Liver (tissue), 9 donors: ENCODE data around the gene GABARAP. TPM values are rescaled to one million over a fixed set of nuclear protein-coding genes. Genes with fewer than 3 reads are reported as not detected.

Experiments used
- DNase-seq: peaks from one replicate; pipeline ENCODE4 v3.0.0-alpha.2; 2017; ENCODE audit warnings: low spot score
- H3K27ac ChIP-seq, 2 donors: one replicate each; pipeline ENCODE4 v1.7.0; 2013; ENCODE audit warnings: inconsistent platforms in 2 of 2, low read length in 2 of 2, control low read depth in 1 of 2, low read depth in 1 of 2, mild to moderate bottlenecking in 1 of 2
- H3K27me3 ChIP-seq, 4 donors: one replicate each; pipeline versions ENCODE4 v1.6.1 to v1.7.0; 2013; ENCODE audit warnings: low read length in 3 of 4, inconsistent platforms in 1 of 4, mild to moderate bottlenecking in 1 of 4, moderate library complexity in 1 of 4; ENCODE audit not compliant: control insufficient read depth in 4 of 4, insufficient read depth in 4 of 4
- H3K36me3 ChIP-seq, 4 donors: one replicate each; pipeline versions ENCODE4 v1.6.1 to v1.7.0; 2013; ENCODE audit warnings: low read length in 3 of 4, mild to moderate bottlenecking in 3 of 4, low read depth in 1 of 4, moderate library complexity in 1 of 4; ENCODE audit not compliant: control insufficient read depth in 4 of 4, insufficient read depth in 3 of 4
- H3K4me1 ChIP-seq, 4 donors: one replicate each; pipeline versions ENCODE4 v1.6.1 to v1.7.0; 2013; ENCODE audit warnings: low read length in 3 of 4, mild to moderate bottlenecking in 3 of 4, moderate library complexity in 1 of 4; ENCODE audit not compliant: control insufficient read depth in 4 of 4, insufficient read depth in 4 of 4
- H3K4me3 ChIP-seq, 3 donors: one replicate each; pipeline versions ENCODE4 v1.6.1 to v1.7.0; 2013; ENCODE audit warnings: low read length in 3 of 3, control low read depth in 1 of 3, low read depth in 1 of 3, mild to moderate bottlenecking in 1 of 3
- H3K9ac ChIP-seq, 2 donors: one replicate each; pipeline ENCODE4 v1.7.0; 2013; ENCODE audit warnings: low read length in 2 of 2, mild to moderate bottlenecking in 2 of 2, moderate library complexity in 2 of 2, control low read depth in 1 of 2, low read depth in 1 of 2
- H3K9me3 ChIP-seq, 4 donors: one replicate each; pipeline versions ENCODE4 v1.6.1 to v1.7.0; 2013; ENCODE audit warnings: low read length in 3 of 4; ENCODE audit not compliant: control insufficient read depth in 4 of 4
- CTCF ChIP-seq: fragments of 150-350 bp; IDR thresholded peaks from 2 replicates; pipeline ENCODE4 v1.5.1; 2017; ENCODE audit warnings: improper control_type of control experiment, low read depth, low read length; ENCODE audit not compliant: missing input control
- EGR1 ChIP-seq, 2 donors: IDR thresholded peaks; 2 replicates each; pipeline ENCODE4 v1.6.1; 2016 to 2018; ENCODE audit warnings: antibody characterized with exemption in 2 of 2, low read depth in 2 of 2
- FOXA1 ChIP-seq: IDR thresholded peaks from 2 replicates; pipeline ENCODE4 v1.6.1; 2016; ENCODE audit warnings: antibody characterized with exemption
- GABPA ChIP-seq, 2 donors: IDR thresholded peaks in 1 of 2; conservative IDR thresholded peaks in 1 of 2; 2 replicates each; pipeline ENCODE4 v1.6.1; 2016; ENCODE audit warnings: antibody characterized with exemption in 2 of 2, mild to moderate bottlenecking in 1 of 2, moderate library complexity in 1 of 2
- HNF4A ChIP-seq, 2 donors: conservative IDR thresholded peaks; 2 replicates each; pipeline ENCODE4 v1.6.1; 2016; ENCODE audit warnings: antibody characterized with exemption in 2 of 2, mild to moderate bottlenecking in 2 of 2
- HNF4G ChIP-seq: IDR thresholded peaks from 2 replicates; pipeline ENCODE4 v1.6.1; 2016; ENCODE audit warnings: antibody characterized with exemption
- JUND ChIP-seq, 2 donors: IDR thresholded peaks; 2 replicates each; pipeline ENCODE4 v1.6.1; 2016; ENCODE audit warnings: antibody characterized with exemption in 2 of 2
- NR2F2 ChIP-seq: IDR thresholded peaks from 2 replicates; pipeline ENCODE4 v1.6.1; 2016; ENCODE audit warnings: antibody characterized with exemption
- RAD21 ChIP-seq, 2 donors: IDR thresholded peaks; 2 replicates each; pipeline ENCODE4 v1.6.1; 2016; ENCODE audit warnings: antibody characterized with exemption in 2 of 2, mild to moderate bottlenecking in 2 of 2
- RXRA ChIP-seq, 2 donors: IDR thresholded peaks; 2 replicates each; pipeline ENCODE4 v1.6.1; 2017 to 2018; ENCODE audit warnings: antibody characterized with exemption in 2 of 2, mild to moderate bottlenecking in 1 of 2
- SP1 ChIP-seq: IDR thresholded peaks from 2 replicates; pipeline ENCODE4 v1.6.1; 2018; ENCODE audit warnings: antibody characterized with exemption, mild to moderate bottlenecking
- YY1 ChIP-seq: IDR thresholded peaks from 2 replicates; pipeline ENCODE4 v1.6.1; 2016; ENCODE audit warnings: antibody characterized with exemption, mild to moderate bottlenecking
- ZBTB33 ChIP-seq: IDR thresholded peaks from 2 replicates; pipeline ENCODE4 v1.6.1; 2016; ENCODE audit warnings: antibody characterized with exemption
- WGBS: extraction: QIAGEN DNeasy Blood & Tissue Kit; methylation state at CpG from one replicate; pipeline ENCODE4 v1.1.7; 2013; 5-methylcytosine and 5-hydroxymethylcytosine counted together
- polyA plus RNA-seq, 2 donors: library from polyadenylated mRNA; stranded (reverse) in 1 of 2; unstranded in 1 of 2; fragments of 200-250 nt in 1 of 2; fragments of >200 nt in 1 of 2; fragmentation: Nextera tagmentation in 1 of 2; extraction: Ambion mirVana in 1 of 2; gene quantifications; one replicate each; pipeline versions ENCODE4 v1.2.1 to v1.2.3, GENCODE V29; 2013 to 2015
- total RNA-seq, 2 donors: library from RNA; depleted of rRNA; stranded (reverse); fragments of >200 nt; gene quantifications; one replicate each; pipeline ENCODE4 v1.2.3, GENCODE V29; 2014
- TF ChIP-seq, protein P1 (sequence below): IDR thresholded peaks from 2 replicates; pipeline ENCODE4 v1.6.1; 2016; ENCODE audit warnings: antibody characterized with exemption
- donor health status: healthy.
- donor health status: healthy.
- donor health status: healthy.
- donor health status: healthy.
- donor health status: healthy.

GABARAP gene
- total and polyA plus RNA-seq, 4 donors: 74.4 to 489 (median 205) TPM

DNA sequence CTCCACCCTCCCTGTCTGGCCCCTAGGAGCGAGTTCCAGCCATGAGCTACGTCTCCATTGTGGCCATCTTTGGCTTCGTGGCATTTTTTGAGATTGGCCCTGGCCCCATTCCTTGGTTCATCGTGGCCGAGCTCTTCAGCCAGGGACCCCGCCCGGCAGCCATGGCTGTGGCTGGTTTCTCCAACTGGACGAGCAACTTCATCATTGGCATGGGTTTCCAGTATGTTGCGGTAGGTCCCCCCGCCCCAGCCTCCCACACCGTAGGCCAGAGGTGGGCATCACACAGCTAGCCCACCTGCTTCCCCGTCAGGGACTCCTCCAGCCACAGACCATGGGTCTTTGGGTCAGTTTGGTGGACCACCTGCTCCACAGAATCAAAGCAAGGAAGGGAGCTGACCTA lies 43.4 kb upstream of the GABARAP start:
- Histone ChIP-seq H3K27me3 (no peaks in the 10 kb centered on the region), H3K27ac (no peak overlapping the region), H3K36me3 (no peaks in the 10 kb centered on the region), H3K4me1 (peaks cover 8 to 17% (median 13%) of the 10 kb centered on the region in 4 donors), H3K9me3 (no peaks in the 10 kb centered on the region), H3K4me3 (no peak overlapping the region), H3K9ac (no peak overlapping the region)
- 94% methylated on average over 12 of the region's 12 CpGs for WGBS
- DNase-seq: no peak
- TF ChIP-seq YY1 (no peak), RAD21 (IDR thresholded peaks at IDR 0.05) (no peak)

DNA sequence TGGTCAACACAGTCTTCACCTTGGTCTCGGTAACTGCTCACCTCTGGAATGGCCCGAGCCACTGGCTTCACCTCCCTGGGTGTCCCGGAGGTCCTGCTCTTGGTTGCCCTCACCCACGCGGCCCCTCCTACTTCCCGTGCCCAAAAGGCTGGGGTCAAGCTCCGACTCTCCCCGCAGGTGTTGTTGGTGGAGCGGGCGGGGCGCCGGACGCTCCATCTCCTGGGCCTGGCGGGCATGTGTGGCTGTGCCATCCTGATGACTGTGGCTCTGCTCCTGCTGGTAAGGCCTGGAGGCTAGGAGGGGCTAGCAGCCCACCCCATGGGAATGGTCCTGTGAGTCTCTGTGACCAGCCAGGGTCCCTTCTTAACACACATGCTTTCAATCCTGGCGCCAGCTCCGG lies 42.7 kb upstream of the GABARAP start:
- Histone ChIP-seq H3K36me3 (no peaks in the 10 kb centered on the region), H3K27ac (no peak overlapping the region), H3K27me3 (no peaks in the 10 kb centered on the region), H3K4me1 (peaks cover 9 to 19% (median 13%) of the 10 kb centered on the region in 4 donors), H3K9me3 (no peaks in the 10 kb centered on the region), H3K9ac (no peak overlapping the region), H3K4me3 (no peak overlapping the region)
- TF ChIP-seq HNF4A (conservative IDR thresholded peaks at IDR 0.05) (no peak), CTCF (no peak), SP1 (no peak), NR2F2 (no peak), FOXA1 (no peak), HNF4G (no peak), EGR1 (IDR thresholded peaks at IDR 0.05; ENCODE audit: low read depth in 2 of 2) (no peak), RXRA (IDR thresholded peaks at IDR 0.05) (no peak), GABPA (IDR thresholded peaks at IDR 0.05 in 1 of 2, conservative IDR thresholded peaks at IDR 0.05 in 1 of 2) (no peak), RAD21 (IDR thresholded peaks at IDR 0.05) (no peak), YY1 (no peak), ZBTB33 (no peak), JUND (IDR thresholded peaks at IDR 0.05) (no peak)
- TF ChIP-seq, protein P1, sequence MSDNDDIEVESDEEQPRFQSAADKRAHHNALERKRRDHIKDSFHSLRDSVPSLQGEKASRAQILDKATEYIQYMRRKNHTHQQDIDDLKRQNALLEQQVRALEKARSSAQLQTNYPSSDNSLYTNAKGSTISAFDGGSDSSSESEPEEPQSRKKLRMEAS: no peak
- 93% methylated on average over 16 of the region's 16 CpGs for WGBS
- no peak for DNase-seq

DNA sequence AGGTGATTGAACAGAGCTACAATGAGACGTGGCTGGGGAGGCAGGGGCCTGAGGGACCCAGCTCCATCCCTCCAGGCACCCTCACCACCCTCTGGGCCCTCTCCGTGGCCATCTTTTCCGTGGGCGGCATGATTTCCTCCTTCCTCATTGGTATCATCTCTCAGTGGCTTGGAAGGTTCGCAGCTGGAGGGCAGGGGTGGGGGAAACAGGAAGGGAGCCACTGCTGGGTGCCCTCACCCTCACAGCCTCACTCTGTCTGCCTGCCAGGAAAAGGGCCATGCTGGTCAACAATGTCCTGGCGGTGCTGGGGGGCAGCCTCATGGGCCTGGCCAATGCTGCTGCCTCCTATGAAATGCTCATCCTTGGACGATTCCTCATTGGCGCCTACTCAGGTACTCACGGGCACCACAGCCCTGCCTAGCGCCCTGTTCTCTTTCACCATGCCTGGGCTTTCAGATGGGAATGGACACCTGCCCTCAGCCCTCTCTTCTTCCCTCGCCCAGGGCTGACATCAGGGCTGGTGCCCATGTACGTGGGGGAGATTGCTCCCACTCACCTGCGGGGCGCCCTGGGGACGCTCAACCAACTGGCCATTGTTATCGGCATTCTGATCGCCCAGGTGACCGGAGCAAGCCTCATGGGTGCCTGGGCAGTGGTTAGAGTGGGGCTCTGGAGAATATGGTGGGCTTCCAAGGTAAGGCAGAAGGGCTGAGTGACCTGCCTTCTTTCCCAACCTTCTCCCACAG lies 41.4 kb upstream of the GABARAP start:
- no peak overlapping the region for H3K27ac ChIP-seq
- no peak for DNase-seq
- no peaks in the 10 kb centered on the region for H3K36me3 ChIP-seq
- H3K4me1 ChIP-seq: peaks cover 9 to 19% (median 13%) of the 10 kb centered on the region in 4 donors
- no peaks in the 10 kb centered on the region for H3K27me3 ChIP-seq
- WGBS: 90% methylated on average over 18 of the region's 18 CpGs
- no peaks in the 10 kb centered on the region for H3K9me3 ChIP-seq
- no peak overlapping the region for H3K4me3 ChIP-seq
- no peak for TF ChIP-seq RAD21 (IDR thresholded peaks at IDR 0.05)
- no peak overlapping the region for H3K9ac ChIP-seq
